SK-N-SH treated with all-trans-retinoic acid at 6 μM for 48 hours (cell line): ENCODE results near the gene TMCC3.
"Not testable (repeated sequence)": the region's sequence is repeated elsewhere in the genome, so short reads cannot be mapped to it uniquely, and the experiment has no call there.

Experiments
- ATAC-seq: fragments of 200-7000 bp; cut with Tn5 transposase; 3 replicates; pipeline ENCODE4 v1.9.1; 2020; ENCODE audit warnings: mild to moderate bottlenecking, moderate library complexity
- ARNTL ChIP-seq: fragments of 450-650 bp; formaldehyde crosslinking; IDR thresholded peaks from 2 replicates; pipeline ENCODE4 v1.5.0; 2020; ENCODE audit warnings: low read depth, mild to moderate bottlenecking, moderate library complexity, borderline replicate concordance
- BACH2 ChIP-seq: fragments of 250-450 bp; sonication (Bioruptor Pico); IDR thresholded peaks from 2 replicates; pipeline ENCODE4 v1.9.0; 2021; ENCODE audit warnings: mild to moderate bottlenecking, borderline replicate concordance
- CREB5 ChIP-seq: fragments of 250-450 bp; sonication (Bioruptor Pico); IDR thresholded peaks from 2 replicates; pipeline ENCODE4 v1.5.1; 2020; ENCODE audit warnings: low read depth, mild to moderate bottlenecking, moderate library complexity
- CSDC2 ChIP-seq: fragments of 250-450 bp; sonication (Bioruptor Pico); IDR thresholded peaks from 2 replicates; pipeline ENCODE4 v1.5.0; 2020; ENCODE audit warnings: mild to moderate bottlenecking, moderate library complexity
- ESRRG ChIP-seq: fragments of 250-450 bp; sonication (Bioruptor Pico); IDR thresholded peaks from 2 replicates; pipeline ENCODE4 v1.6.1; 2021; ENCODE audit warnings: mild to moderate bottlenecking
- GLIS3 ChIP-seq: fragments of 250-450 bp; sonication (Bioruptor Pico); IDR thresholded peaks from 2 replicates; pipeline ENCODE4 v1.5.0; 2020; ENCODE audit warnings: mild to moderate bottlenecking, moderate library complexity
- ISL1 ChIP-seq: fragments of 250-450 bp; sonication (Bioruptor Pico); IDR thresholded peaks from 2 replicates; pipeline ENCODE4 v2.1.2; 2022; ENCODE audit warnings: mild to moderate bottlenecking, moderate library complexity
- OSR1 ChIP-seq: fragments of 250-450 bp; sonication (Bioruptor Pico); IDR thresholded peaks from 2 replicates; pipeline ENCODE4 v1.8.0; 2022; ENCODE audit warnings: moderate library complexity, mild to moderate bottlenecking, inconsistent platforms
- PATZ1 ChIP-seq: fragments of 250-450 bp; sonication (Bioruptor Pico); IDR thresholded peaks from 2 replicates; pipeline ENCODE4 v1.8.0; 2020; ENCODE audit warnings: mild to moderate bottlenecking, moderate library complexity, borderline replicate concordance
- PPARA ChIP-seq: fragments of 250-450 bp; sonication (Bioruptor Pico); IDR thresholded peaks from 2 replicates; pipeline ENCODE4 v1.5.0; 2020; ENCODE audit warnings: mild to moderate bottlenecking, borderline replicate concordance
- RARB ChIP-seq: fragments of 250-450 bp; sonication (Bioruptor Pico); IDR thresholded peaks from 2 replicates; pipeline ENCODE4 v1.8.0; 2021; ENCODE audit warnings: mild to moderate bottlenecking, moderate library complexity
- SNAI2 ChIP-seq: fragments of 250-450 bp; sonication (Bioruptor Pico); IDR thresholded peaks from 2 replicates; pipeline ENCODE4 v1.5.0; 2020; ENCODE audit warnings: mild to moderate bottlenecking, moderate library complexity
- TCF4 ChIP-seq: fragments of 250-450 bp; sonication (Bioruptor Pico); IDR thresholded peaks from 2 replicates; pipeline ENCODE4 v1.8.0; 2021; ENCODE audit warnings: mild to moderate bottlenecking, moderate library complexity, borderline replicate concordance
- TOX ChIP-seq: fragments of 250-450 bp; sonication (Bioruptor Pico); IDR thresholded peaks from 2 replicates; pipeline ENCODE4 v1.8.0; 2021; ENCODE audit warnings: mild to moderate bottlenecking, moderate library complexity, borderline replicate concordance
- ZC3H10 ChIP-seq: fragments of 250-450 bp; sonication (Bioruptor Pico); IDR thresholded peaks from 2 replicates; pipeline ENCODE4 v1.5.1; 2021; ENCODE audit warnings: mild to moderate bottlenecking, moderate library complexity
- ZFP3 ChIP-seq: fragments of 250-450 bp; sonication (Bioruptor Pico); IDR thresholded peaks from 2 replicates; pipeline ENCODE4 v1.5.0; 2020; ENCODE audit warnings: mild to moderate bottlenecking, moderate library complexity
- ZFP30 ChIP-seq: fragments of 450-650 bp; formaldehyde crosslinking; IDR thresholded peaks from 2 replicates; pipeline ENCODE4 v1.5.0; 2022; ENCODE audit warnings: mild to moderate bottlenecking, moderate library complexity
- ZNF565 ChIP-seq: fragments of 450-650 bp; formaldehyde crosslinking; conservative IDR thresholded peaks from 2 replicates; pipeline ENCODE4 v1.5.0; 2020; ENCODE audit warnings: low read depth, mild to moderate bottlenecking, moderate library complexity
- ZNF70 ChIP-seq: fragments of 450-650 bp; formaldehyde crosslinking; IDR thresholded peaks from 2 replicates; pipeline ENCODE4 v1.5.0; 2020; ENCODE audit warnings: mild to moderate bottlenecking, moderate library complexity
- ZNF8 ChIP-seq: fragments of 450-650 bp; formaldehyde crosslinking; IDR thresholded peaks from 2 replicates; pipeline ENCODE4 v1.5.0; 2020; ENCODE audit warnings: mild to moderate bottlenecking, moderate library complexity
- TF ChIP-seq, protein P1 (sequence below): fragments of 250-450 bp; sonication (Bioruptor Pico); IDR thresholded peaks from 2 replicates; pipeline ENCODE4 v1.5.1; 2021; ENCODE audit warnings: mild to moderate bottlenecking, moderate library complexity
- TF ChIP-seq, protein P2 (sequence below): fragments of 250-450 bp; sonication (Bioruptor Pico); IDR thresholded peaks from 2 replicates; pipeline ENCODE4 v1.5.0; 2020; ENCODE audit warnings: mild to moderate bottlenecking, moderate library complexity

The TMCC3 gene

GRCh38 chr12:94596596-94596995 lies 53.8 kb downstream of the TMCC3 start:
- TF ChIP-seq OSR1 (CRISPR knock-in tag) (no peak), SNAI2 (no peak), PPARA (CRISPR knock-in tag) (no peak), ZNF70 (CRISPR knock-in tag) (no peak), ZNF8 (no peak), ESRRG (no peak), PATZ1 (no peak), ZFP30 (CRISPR knock-in tag) (no peak), ZFP3 (CRISPR knock-in tag) (no peak), BACH2 (CRISPR knock-in tag) (no peak), RARB (no peak), CSDC2 (no peak), TOX (CRISPR knock-in tag) (no peak), TCF4 (CRISPR knock-in tag) (no peak), ZC3H10 (CRISPR knock-in tag) (no peak)
- TF ChIP-seq, protein P1, sequence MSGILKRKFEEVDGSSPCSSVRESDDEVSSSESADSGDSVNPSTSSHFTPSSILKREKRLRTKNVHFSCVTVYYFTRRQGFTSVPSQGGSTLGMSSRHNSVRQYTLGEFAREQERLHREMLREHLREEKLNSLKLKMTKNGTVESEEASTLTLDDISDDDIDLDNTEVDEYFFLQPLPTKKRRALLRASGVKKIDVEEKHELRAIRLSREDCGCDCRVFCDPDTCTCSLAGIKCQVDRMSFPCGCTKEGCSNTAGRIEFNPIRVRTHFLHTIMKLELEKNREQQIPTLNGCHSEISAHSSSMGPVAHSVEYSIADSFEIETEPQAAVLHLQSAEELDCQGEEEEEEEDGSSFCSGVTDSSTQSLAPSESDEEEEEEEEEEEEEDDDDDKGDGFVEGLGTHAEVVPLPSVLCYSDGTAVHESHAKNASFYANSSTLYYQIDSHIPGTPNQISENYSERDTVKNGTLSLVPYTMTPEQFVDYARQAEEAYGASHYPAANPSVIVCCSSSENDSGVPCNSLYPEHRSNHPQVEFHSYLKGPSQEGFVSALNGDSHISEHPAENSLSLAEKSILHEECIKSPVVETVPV (CRISPR knock-in tag): no peak
- ATAC-seq: no peak

DNA sequence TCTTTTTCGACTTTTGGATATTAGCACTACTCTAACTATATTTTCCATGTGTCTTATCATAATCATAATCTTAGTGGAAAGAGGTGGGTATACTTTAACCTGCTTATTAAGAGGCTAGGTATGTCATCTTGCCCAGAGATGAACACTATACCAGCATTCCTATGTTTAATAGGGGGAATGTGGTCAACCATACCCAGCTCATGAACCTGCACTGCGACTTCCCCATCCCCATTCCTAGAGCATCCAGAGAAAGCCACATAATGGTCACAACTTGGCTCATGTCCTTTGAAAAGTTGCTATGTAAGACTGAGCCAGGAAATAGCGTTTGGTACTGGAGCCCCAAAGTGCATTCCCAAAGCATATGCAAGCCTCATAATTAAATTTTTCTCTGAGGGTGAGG lies 55.2 kb downstream of the TMCC3 start:
- no peak for TF ChIP-seq RARB
- TF ChIP-seq CREB5 (CRISPR knock-in tag): no peak
- TF ChIP-seq ISL1 (CRISPR knock-in tag): peak; percentile 33; the same call in 1 of the 2 replicates
- TF ChIP-seq ZFP30 (CRISPR knock-in tag): no peak
- TF ChIP-seq, protein P1 (CRISPR knock-in tag): no peak
- ATAC-seq: no peak; the same call in 2 of the 3 replicates

DNA sequence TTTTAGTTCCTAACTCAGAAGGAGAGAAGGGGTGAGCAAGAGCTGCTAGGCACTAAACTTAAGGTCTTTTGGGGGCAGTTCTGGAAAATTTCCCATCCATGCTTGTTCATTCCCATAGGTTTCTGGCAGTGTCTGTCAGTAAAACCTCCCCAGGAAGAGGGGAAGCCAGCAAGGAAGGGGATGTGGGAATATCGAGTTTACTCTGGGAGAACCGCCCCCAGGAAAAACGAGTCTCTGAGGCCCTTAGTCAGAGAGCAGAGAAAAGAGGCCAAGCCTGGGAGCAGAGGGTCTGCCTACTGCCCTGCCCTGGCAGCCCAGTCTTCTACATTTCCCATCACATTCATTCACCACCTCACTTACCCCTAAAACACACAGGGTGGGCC lies 55.9 kb downstream of the TMCC3 start:
- TF ChIP-seq GLIS3 (CRISPR knock-in tag) (no peak), CSDC2 (no peak), PPARA (CRISPR knock-in tag) (no peak), ZNF565 (CRISPR knock-in tag) (no peak), ZFP3 (CRISPR knock-in tag) (no peak), TOX (CRISPR knock-in tag) (no peak), TCF4 (CRISPR knock-in tag) (no peak), ARNTL (no peak), ZFP30 (CRISPR knock-in tag) (no peak)
- TF ChIP-seq, all 23 proteins: peak for 0
- ATAC-seq: no peak; the same call in 2 of the 3 replicates

GRCh38 chr12:94593822-94594442 lies 56.4 kb downstream of the TMCC3 start:
- TF ChIP-seq GLIS3 (CRISPR knock-in tag): no peak
- no peak for TF ChIP-seq ISL1 (CRISPR knock-in tag)
- no peak for TF ChIP-seq ZFP30 (CRISPR knock-in tag)
- TF ChIP-seq PPARA (CRISPR knock-in tag): no peak
- no peak for TF ChIP-seq ZNF565 (CRISPR knock-in tag)
- no peak for TF ChIP-seq ZNF70 (CRISPR knock-in tag)
- TF ChIP-seq TCF4 (CRISPR knock-in tag): no peak
- TF ChIP-seq, protein P1 (CRISPR knock-in tag): no peak
- TF ChIP-seq, protein P2, sequence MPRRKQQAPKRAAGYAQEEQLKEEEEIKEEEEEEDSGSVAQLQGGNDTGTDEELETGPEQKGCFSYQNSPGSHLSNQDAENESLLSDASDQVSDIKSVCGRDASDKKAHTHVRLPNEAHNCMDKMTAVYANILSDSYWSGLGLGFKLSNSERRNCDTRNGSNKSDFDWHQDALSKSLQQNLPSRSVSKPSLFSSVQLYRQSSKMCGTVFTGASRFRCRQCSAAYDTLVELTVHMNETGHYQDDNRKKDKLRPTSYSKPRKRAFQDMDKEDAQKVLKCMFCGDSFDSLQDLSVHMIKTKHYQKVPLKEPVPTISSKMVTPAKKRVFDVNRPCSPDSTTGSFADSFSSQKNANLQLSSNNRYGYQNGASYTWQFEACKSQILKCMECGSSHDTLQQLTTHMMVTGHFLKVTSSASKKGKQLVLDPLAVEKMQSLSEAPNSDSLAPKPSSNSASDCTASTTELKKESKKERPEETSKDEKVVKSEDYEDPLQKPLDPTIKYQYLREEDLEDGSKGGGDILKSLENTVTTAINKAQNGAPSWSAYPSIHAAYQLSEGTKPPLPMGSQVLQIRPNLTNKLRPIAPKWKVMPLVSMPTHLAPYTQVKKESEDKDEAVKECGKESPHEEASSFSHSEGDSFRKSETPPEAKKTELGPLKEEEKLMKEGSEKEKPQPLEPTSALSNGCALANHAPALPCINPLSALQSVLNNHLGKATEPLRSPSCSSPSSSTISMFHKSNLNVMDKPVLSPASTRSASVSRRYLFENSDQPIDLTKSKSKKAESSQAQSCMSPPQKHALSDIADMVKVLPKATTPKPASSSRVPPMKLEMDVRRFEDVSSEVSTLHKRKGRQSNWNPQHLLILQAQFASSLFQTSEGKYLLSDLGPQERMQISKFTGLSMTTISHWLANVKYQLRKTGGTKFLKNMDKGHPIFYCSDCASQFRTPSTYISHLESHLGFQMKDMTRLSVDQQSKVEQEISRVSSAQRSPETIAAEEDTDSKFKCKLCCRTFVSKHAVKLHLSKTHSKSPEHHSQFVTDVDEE: no peak
- no peak for TF ChIP-seq ZFP3 (CRISPR knock-in tag)
- no peak for TF ChIP-seq CSDC2
- no peak for TF ChIP-seq SNAI2
- TF ChIP-seq CREB5 (CRISPR knock-in tag): no peak
- ATAC-seq: no peak

GRCh38 chr12:94592723-94593122 lies 57.6 kb downstream of the TMCC3 start:
- not testable (repeated sequence) for ATAC-seq
